Keratinocyte (primary cell): ENCODE results near the gene SORD. TPM values are rescaled to one million over a fixed set of nuclear protein-coding genes. Genes with fewer than 3 reads are reported as not detected.

Experiments used
- DNase-seq: peaks from one replicate; pipeline ENCODE4 v3.0.0-alpha.2; 2011; ENCODE audit warnings: low read depth, missing footprints, low spot score
- FAIRE-seq: peaks from 2 replicates; lab custom pipeline; 2011; peaks lifted over from hg19 to GRCh38; lab: Jason Lieb, UNC
- H2AFZ ChIP-seq: 2 replicates; pipeline ENCODE4 v1.6.0; 2012; ENCODE audit warnings: low read length, control low read depth, inconsistent platforms; ENCODE audit not compliant: control insufficient read depth
- H3K27ac ChIP-seq: 2 replicates; pipeline ENCODE4 v1.5.1; 2011; ENCODE audit warnings: low read length; ENCODE audit not compliant: control insufficient read depth, insufficient read depth
- H3K27me3 ChIP-seq: 3 replicates; pipeline ENCODE4 v1.6.0; 2011; ENCODE audit warnings: low read length; ENCODE audit not compliant: control insufficient read depth, insufficient read depth; ENCODE audit errors: extremely low read depth
- H3K36me3 ChIP-seq, 2 experiments: 2 replicates in 1 of 2; 3 replicates in 1 of 2; pipeline ENCODE4 v1.5.1; 2011; ENCODE audit warnings: low read length in 2 of 2, mild to moderate bottlenecking in 1 of 2; ENCODE audit not compliant: control insufficient read depth in 2 of 2, insufficient read depth in 2 of 2; ENCODE audit errors: extremely low read depth in 1 of 2
- H3K4me1 ChIP-seq: 3 replicates; pipeline ENCODE4 v1.5.1; 2011; ENCODE audit warnings: low read length; ENCODE audit not compliant: control insufficient read depth, insufficient read depth; ENCODE audit errors: extremely low read depth
- H3K4me2 ChIP-seq: 3 replicates; pipeline ENCODE4 v1.6.0; 2011; ENCODE audit warnings: low read depth, low read length; ENCODE audit not compliant: control insufficient read depth, insufficient read depth; ENCODE audit errors: extremely low read depth
- H3K4me3 ChIP-seq, 3 experiments: fragments of 200-600 bp in 1 of 3; sonication (generic) in 1 of 3; 2 replicates in 2 of 3; 3 replicates in 1 of 3; pipeline ENCODE4 v1.5.1; 2011 to 2016; ENCODE audit warnings: low read length in 3 of 3, mild to moderate bottlenecking in 3 of 3, control low read depth in 2 of 3, inconsistent platforms in 1 of 3, low read depth in 1 of 3, mixed read lengths in 1 of 3, mixed run types in 1 of 3, moderate library complexity in 1 of 3; ENCODE audit not compliant: control insufficient read depth in 2 of 3, insufficient read depth in 2 of 3; ENCODE audit errors: extremely low read depth in 1 of 3
- H3K79me2 ChIP-seq: 2 replicates; pipeline ENCODE4 v1.6.0; 2012; ENCODE audit warnings: low read length; ENCODE audit not compliant: control insufficient read depth, insufficient read depth
- H3K9ac ChIP-seq: 3 replicates; pipeline ENCODE4 v1.6.0; 2011; ENCODE audit warnings: low read length; ENCODE audit not compliant: control insufficient read depth, insufficient read depth; ENCODE audit errors: extremely low read depth
- H3K9me1 ChIP-seq: 3 replicates; pipeline ENCODE4 v1.6.0; 2011; ENCODE audit warnings: low read length; ENCODE audit not compliant: control insufficient read depth, insufficient read depth; ENCODE audit errors: extremely low read depth
- H3K9me3 ChIP-seq: 2 replicates; pipeline ENCODE4 v1.5.1; 2012; ENCODE audit warnings: low read depth, low read length; ENCODE audit not compliant: control insufficient read depth
- H4K20me1 ChIP-seq: 3 replicates; pipeline ENCODE4 v1.6.0; 2011; ENCODE audit warnings: low read length; ENCODE audit not compliant: control insufficient read depth, insufficient read depth; ENCODE audit errors: extremely low read depth
- EZH2 ChIP-seq: IDR thresholded peaks from one replicate; pipeline ENCODE4 v1.6.1; 2012; ENCODE audit warnings: inconsistent platforms, mild to moderate bottlenecking, low read length, moderate library complexity
- dilution Hi-C: fragments of 300-500 bp; cut with MboI; formaldehyde crosslinking; loops from one replicate; pipeline ENCODE4 v1.7.0; 2020; ENCODE audit warnings: low sequenced_read_pairs; ENCODE audit not compliant: extremely low pct_ligation_motif_present
- polyA plus RNA-seq, 5 experiments: library from polyadenylated mRNA; depleted of rRNA in 3 of 5; stranded (reverse) in 3 of 5; stranded (forward) in 1 of 5; unstranded in 1 of 5; fragments of >200 nt; gene quantifications; 1 replicate in 1 of 5; 2 replicates in 3 of 5; 3 replicates in 1 of 5; pipeline versions ENCODE4 v1.2.1 to v1.2.3, GENCODE V29; 2011 to 2012; ENCODE audit warnings: missing spikeins in 2 of 5, low read depth in 1 of 5, low replicate concordance in 1 of 5
- TF ChIP-seq, protein P1 (sequence below), 3 experiments: IDR thresholded peaks in 1 of 3; conservative IDR thresholded peaks in 1 of 3; optimal IDR thresholded peaks in 1 of 3; 2 replicates in 2 of 3; 3 replicates in 1 of 3; pipeline versions ENCODE3 to v1.5.1; 2011; ENCODE audit warnings: low read length in 3 of 3, mild to moderate bottlenecking in 3 of 3, moderate library complexity in 2 of 3, control low read depth in 1 of 3, inconsistent platforms in 1 of 3; ENCODE audit not compliant: insufficient read depth in 2 of 3; ENCODE audit errors: extremely low read depth in 1 of 3

Gene SORD
- polyA plus RNA-seq, 1 donor (not counting 4 experiments of a cell fraction or from before 2014, with no cell fraction given): 46.7 TPM

DNA sequence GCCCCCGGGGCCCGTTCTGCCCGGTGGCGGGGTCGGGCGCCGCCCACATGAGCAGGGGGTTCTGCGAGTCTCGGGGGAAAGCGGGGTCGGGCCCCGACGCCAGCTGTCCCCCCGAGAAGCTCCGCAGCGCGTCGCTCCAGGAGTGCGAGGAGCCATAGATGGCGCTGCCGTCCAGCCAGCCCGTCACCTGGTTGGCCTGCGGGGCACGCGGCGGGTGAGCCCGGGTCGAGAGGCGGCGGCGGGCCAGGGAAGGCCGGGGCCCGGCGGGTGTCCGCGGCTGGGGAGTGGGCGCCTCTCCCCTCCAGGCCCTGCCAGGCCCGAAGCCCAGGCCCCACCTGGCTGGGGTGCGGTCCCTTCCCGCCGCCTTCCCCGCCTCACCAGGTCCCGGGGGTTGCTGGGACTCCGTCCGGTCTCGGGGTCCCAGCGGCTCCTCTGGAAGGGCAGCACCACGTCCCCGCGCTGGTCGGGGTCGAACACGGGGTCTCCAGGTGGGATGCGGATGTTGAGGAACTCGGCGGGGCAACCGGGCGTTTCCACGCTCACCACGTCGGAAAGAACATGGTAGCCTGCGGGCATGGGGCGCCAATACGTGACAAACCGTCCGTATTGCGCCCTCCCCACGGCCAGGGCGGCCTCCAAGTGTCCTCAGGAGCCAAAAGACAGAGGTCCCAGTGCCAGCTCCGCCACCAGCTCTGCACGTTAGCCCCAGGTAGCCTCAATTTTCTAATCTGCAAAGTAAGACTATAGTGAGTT, 88.6 kb downstream of the SORD start:
- H3K79me2 ChIP-seq: no peaks in the 10 kb centered on the region
- no peak overlapping the region for H3K27ac ChIP-seq
- H2AFZ ChIP-seq: no peak overlapping the region
- dilution Hi-C loops: no loop called here
- peaks cover 11% of the 10 kb centered on the region for H3K4me1 ChIP-seq
- H3K4me2 ChIP-seq: no peak overlapping the region
- DNase-seq (no peak), FAIRE-seq (no peak)
- no peaks in the 10 kb centered on the region for H3K36me3 ChIP-seq
- H3K9me3 ChIP-seq: no peaks in the 10 kb centered on the region
- H3K9ac ChIP-seq: no peak overlapping the region
- peaks cover 5% of the 10 kb centered on the region for H4K20me1 ChIP-seq
- H3K4me3 ChIP-seq: no peak overlapping the region
- TF ChIP-seq, protein P1, sequence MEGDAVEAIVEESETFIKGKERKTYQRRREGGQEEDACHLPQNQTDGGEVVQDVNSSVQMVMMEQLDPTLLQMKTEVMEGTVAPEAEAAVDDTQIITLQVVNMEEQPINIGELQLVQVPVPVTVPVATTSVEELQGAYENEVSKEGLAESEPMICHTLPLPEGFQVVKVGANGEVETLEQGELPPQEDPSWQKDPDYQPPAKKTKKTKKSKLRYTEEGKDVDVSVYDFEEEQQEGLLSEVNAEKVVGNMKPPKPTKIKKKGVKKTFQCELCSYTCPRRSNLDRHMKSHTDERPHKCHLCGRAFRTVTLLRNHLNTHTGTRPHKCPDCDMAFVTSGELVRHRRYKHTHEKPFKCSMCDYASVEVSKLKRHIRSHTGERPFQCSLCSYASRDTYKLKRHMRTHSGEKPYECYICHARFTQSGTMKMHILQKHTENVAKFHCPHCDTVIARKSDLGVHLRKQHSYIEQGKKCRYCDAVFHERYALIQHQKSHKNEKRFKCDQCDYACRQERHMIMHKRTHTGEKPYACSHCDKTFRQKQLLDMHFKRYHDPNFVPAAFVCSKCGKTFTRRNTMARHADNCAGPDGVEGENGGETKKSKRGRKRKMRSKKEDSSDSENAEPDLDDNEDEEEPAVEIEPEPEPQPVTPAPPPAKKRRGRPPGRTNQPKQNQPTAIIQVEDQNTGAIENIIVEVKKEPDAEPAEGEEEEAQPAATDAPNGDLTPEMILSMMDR (optimal IDR thresholded peaks at IDR 0.05 in 1 of 3, IDR thresholded peaks at IDR 0.05 in 1 of 3, conservative IDR thresholded peaks at IDR 0.05 in 1 of 3; ENCODE audit: extremely low read depth in 1 of 3, insufficient read depth in 2 of 3, low read length in 3 of 3): no peak
- TF ChIP-seq EZH2: peak; percentile 93
- peaks cover 71% of the 10 kb centered on the region for H3K27me3 ChIP-seq
- no peaks in the 10 kb centered on the region for H3K9me1 ChIP-seq

- Histone ChIP-seq H3K9me3 (no peaks in the 10 kb centered on the region), H2AFZ (peak overlapping the region; percentile 30), H3K4me3 (peak overlapping the region in 2 of 3 experiments; percentile 19 to 40), H3K79me2 (no peaks in the 10 kb centered on the region), H3K4me1 (peaks cover 13% of the 10 kb centered on the region), H3K9ac (no peak overlapping the region), H3K27ac (no peak overlapping the region), H3K4me2 (peak overlapping the region; percentile 73), H3K9me1 (no peaks in the 10 kb centered on the region), H3K36me3 (no peaks in the 10 kb centered on the region), H4K20me1 (peaks cover 5% of the 10 kb centered on the region), H3K27me3 (peaks cover 77% of the 10 kb centered on the region)
- TF ChIP-seq, protein P1 (optimal IDR thresholded peaks at IDR 0.05 in 1 of 3, IDR thresholded peaks at IDR 0.05 in 1 of 3, conservative IDR thresholded peaks at IDR 0.05 in 1 of 3; ENCODE audit: extremely low read depth in 1 of 3, insufficient read depth in 2 of 3, low read length in 3 of 3): no peak
- TF ChIP-seq EZH2: peak; percentile 89
- dilution Hi-C loops: no loop called here
- no peak for FAIRE-seq
- no peak for DNase-seq
Observed at GRCh38 chr15:45112143-45112590, 89.2 kb downstream of the SORD start.
